Caco-2 (cell line): ENCODE data around the gene GINS1. TPM values are rescaled to one million over a fixed set of nuclear protein-coding genes. Genes with fewer than 3 reads are reported as not detected.

ENCODE experiments used
- BruUV-seq: library from RNA; stranded (reverse); fragments of 400-500 nt; replicated peaks from 2 replicates; lab custom pipeline; 2021; lab: Mats Ljungman, UMichigan
- CTCF ChIA-PET: fragments of 300-600 bp; sonication (Branson Sonifier 250); formaldehyde crosslinking; loops from one replicate; lab custom pipeline; 2022; ENCODE audit warnings: antibody characterized with exemption; lab: Charles Lee
- POLR2A ChIA-PET: fragments of 300-600 bp; sonication (Branson Sonifier 250); formaldehyde crosslinking; loops from one replicate; lab custom pipeline; 2022; ENCODE audit warnings: antibody characterized with exemption; lab: Charles Lee
- DNase-seq, 2 experiments: peaks; one replicate each; pipeline versions ENCODE4 v3.0.0 to v3.0.0-alpha.2; 2020 to 2022
- H3K27me3 ChIP-seq: replicated peaks from 2 replicates; pipeline ENCODE4 v1.6.0; 2011; ENCODE audit warnings: low read length; ENCODE audit not compliant: control insufficient read depth, insufficient read depth
- H3K36me3 ChIP-seq: 2 replicates; pipeline ENCODE4 v1.5.1; 2011; ENCODE audit warnings: low read length; ENCODE audit not compliant: control insufficient read depth, insufficient read depth
- H3K4me1 ChIP-seq: fragments of 250-450 bp; sonication (Bioruptor Pico); 2 replicates; pipeline ENCODE4 v1.5.1; 2020; ENCODE audit warnings: mild to moderate bottlenecking
- H3K4me3 ChIP-seq: 2 replicates; pipeline ENCODE4 v1.5.1; 2011; ENCODE audit warnings: low read depth, mild to moderate bottlenecking, control low read depth, low read length
- H3K9me3 ChIP-seq: fragments of 250-450 bp; sonication (Bioruptor Pico); 2 replicates; pipeline ENCODE4 v1.5.1; 2020; ENCODE audit warnings: mild to moderate bottlenecking, moderate library complexity
- H3K27ac Mint-ChIP-seq: one replicate; pipeline ENCODE4 v1.8.0; 2022; ENCODE audit warnings: mixed read lengths; ENCODE audit not compliant: unreplicated experiment
- H3K27me3 Mint-ChIP-seq: one replicate; pipeline ENCODE4 v1.8.0; 2022; ENCODE audit warnings: mixed read lengths; ENCODE audit not compliant: insufficient read depth, unreplicated experiment
- H3K36me3 Mint-ChIP-seq: one replicate; pipeline ENCODE4 v1.8.0; 2022; ENCODE audit warnings: mild to moderate bottlenecking, mixed read lengths; ENCODE audit not compliant: insufficient read depth, unreplicated experiment
- H3K4me1 Mint-ChIP-seq: one replicate; pipeline ENCODE4 v1.8.0; 2022; ENCODE audit warnings: low read depth, mixed read lengths; ENCODE audit not compliant: unreplicated experiment
- H3K4me3 Mint-ChIP-seq: one replicate; pipeline ENCODE4 v1.8.0; 2022; ENCODE audit warnings: mild to moderate bottlenecking, moderate library complexity, mixed read lengths; ENCODE audit not compliant: unreplicated experiment
- H3K9me3 Mint-ChIP-seq: one replicate; pipeline ENCODE4 v1.8.0; 2022; ENCODE audit warnings: mixed read lengths; ENCODE audit not compliant: unreplicated experiment
- CTCF ChIP-seq, 2 experiments: fragments of 200-600 bp in 1 of 2; IDR thresholded peaks; 1 replicate in 1 of 2; 2 replicates in 1 of 2; pipeline versions ENCODE4 v1.5.1 to v1.8.0; 2011 to 2022; ENCODE audit warnings: antibody characterized with exemption in 1 of 2, control low read depth in 1 of 2, inconsistent platforms in 1 of 2, low read depth in 1 of 2, low read length in 1 of 2, mild to moderate bottlenecking in 1 of 2, moderate library complexity in 1 of 2; ENCODE audit not compliant: insufficient read depth in 1 of 2, severe bottlenecking in 1 of 2, unreplicated experiment in 1 of 2
- intact Hi-C: fragments of 100-400 bp; cut with micrococcal nuclease; formaldehyde crosslinking; loops from one replicate; pipeline ENCODE4 v1.10.0; 2022; ENCODE audit not compliant: unreplicated experiment
- total RNA-seq: library from RNA; stranded (reverse); gene quantifications from 2 replicates; pipeline ENCODE4 v1.2.3, GENCODE V29; 2022

GINS1 gene
- total RNA-seq, 1 experiment from 2014 or later, result 50.9 TPM

GRCh38 chr20:25453035-25453810 is 45.8 kb downstream of the GINS1 start:
- ChIA-PET CTCF (no interaction called here), POLR2A (no interaction called here)
- Histone ChIP-seq H3K36me3 (no peaks in the 10 kb centered on the region), H3K4me1 (no peaks in the 10 kb centered on the region), H3K4me3 (no peak overlapping the region), H3K9me3 (no peaks in the 10 kb centered on the region), H3K27me3 (no peaks in the 10 kb centered on the region)
- intact Hi-C loops, result no loop called here
- H3K36me3 Mint-ChIP-seq, result peaks cover 20% of the 10 kb centered on the region
- no peak overlapping the region for H3K4me3 Mint-ChIP-seq
- peak in 1 of 2 experiments; percentile 21 for DNase-seq
- H3K27me3 Mint-ChIP-seq, result no peaks in the 10 kb centered on the region
- TF ChIP-seq CTCF (IDR thresholded peaks at IDR 0.05; ENCODE audit: insufficient read depth in 1 of 2, low read depth in 1 of 2, low read length in 1 of 2, severe bottlenecking in 1 of 2, unreplicated experiment in 1 of 2), result no peak
- TSS peak; percentile 29 for BruUV-seq
- no peaks in the 10 kb centered on the region for H3K4me1 Mint-ChIP-seq
- no peak overlapping the region for H3K27ac Mint-ChIP-seq
- H3K9me3 Mint-ChIP-seq, result no peaks in the 10 kb centered on the region

- Mint-ChIP-seq H3K27me3 (no peaks in the 10 kb centered on the region), H3K9me3 (no peaks in the 10 kb centered on the region), H3K27ac (no peak overlapping the region), H3K36me3 (peaks cover 11% of the 10 kb centered on the region), H3K4me1 (no peaks in the 10 kb centered on the region), H3K4me3 (no peak overlapping the region)
- intact Hi-C loops, result no loop called here
- no TSS peak for BruUV-seq
- ChIA-PET CTCF (no interaction called here), POLR2A (no interaction called here)
- Histone ChIP-seq H3K4me1 (no peaks in the 10 kb centered on the region), H3K9me3 (no peaks in the 10 kb centered on the region), H3K36me3 (no peaks in the 10 kb centered on the region), H3K27me3 (no peaks in the 10 kb centered on the region), H3K4me3 (no peak overlapping the region)
- no peak for TF ChIP-seq CTCF (IDR thresholded peaks at IDR 0.05; ENCODE audit: insufficient read depth in 1 of 2, low read depth in 1 of 2, low read length in 1 of 2, severe bottlenecking in 1 of 2, unreplicated experiment in 1 of 2)
- peak in 1 of 2 experiments; percentile 29 for DNase-seq
Observed at GRCh38 chr20:25454153-25454900, 46.9 kb downstream of the GINS1 start.

- no peak for TF ChIP-seq CTCF (IDR thresholded peaks at IDR 0.05; ENCODE audit: insufficient read depth in 1 of 2, low read depth in 1 of 2, low read length in 1 of 2, severe bottlenecking in 1 of 2, unreplicated experiment in 1 of 2)
- CTCF ChIA-PET, result no interaction called here
- Histone ChIP-seq H3K9me3 (no peaks in the 10 kb centered on the region), H3K4me1 (no peaks in the 10 kb centered on the region), H3K36me3 (no peaks in the 10 kb centered on the region), H3K27me3 (no peaks in the 10 kb centered on the region), H3K4me3 (no peak overlapping the region)
- H3K4me3 Mint-ChIP-seq, result no peak overlapping the region
- H3K27ac Mint-ChIP-seq, result peak overlapping the region; percentile 40
- H3K36me3 Mint-ChIP-seq, result peaks cover 5% of the 10 kb centered on the region
- H3K9me3 Mint-ChIP-seq, result no peaks in the 10 kb centered on the region
- H3K4me1 Mint-ChIP-seq, result no peaks in the 10 kb centered on the region
- no peaks in the 10 kb centered on the region for H3K27me3 Mint-ChIP-seq
- DNase-seq, result peak in 1 of 2 experiments; percentile 30
- BruUV-seq, result no TSS peak
- intact Hi-C loops, result no loop called here
- POLR2A ChIA-PET, result no interaction called here
Observed at GRCh38 chr20:25457886-25458680, 50.6 kb downstream of the GINS1 start.
